Endodermal cell (in vitro differentiated cells): ENCODE measurements around the gene SURF6. TPM values are rescaled to one million over a fixed set of nuclear protein-coding genes. Genes with fewer than 3 reads are reported as not detected.

Experiments used
- DNase-seq: peaks from one replicate; pipeline ENCODE4 v3.0.0-alpha.2; 2017
- H3K27ac ChIP-seq: 2 replicates; pipeline ENCODE4 v1.5.1; 2013; ENCODE audit warnings: mild to moderate bottlenecking, low read depth, low read length, moderate library complexity
- H3K27me3 ChIP-seq: 2 replicates; pipeline ENCODE4 v1.6.1; 2013; ENCODE audit warnings: mild to moderate bottlenecking, low read length, moderate library complexity; ENCODE audit not compliant: insufficient read depth, control insufficient read depth, poor library complexity, severe bottlenecking
- H3K36me3 ChIP-seq: 2 replicates; pipeline ENCODE4 v1.7.0; 2013; ENCODE audit warnings: mild to moderate bottlenecking, low read length, moderate library complexity; ENCODE audit not compliant: control insufficient read depth, insufficient read depth
- H3K4me1 ChIP-seq: one replicate; pipeline ENCODE4 v1.7.0; 2013; ENCODE audit warnings: low read length; ENCODE audit not compliant: control insufficient read depth, insufficient read depth
- H3K4me3 ChIP-seq: 2 replicates; pipeline ENCODE4 v1.5.1; 2013; ENCODE audit warnings: mild to moderate bottlenecking, low read length, moderate library complexity
- H3K9ac ChIP-seq: 2 replicates; pipeline ENCODE4 v1.6.1; 2013; ENCODE audit warnings: mild to moderate bottlenecking, low read length, moderate library complexity; ENCODE audit not compliant: poor library complexity, severe bottlenecking; ENCODE audit errors: extremely low read depth
- H3K9me3 ChIP-seq: 2 replicates; pipeline ENCODE4 v1.6.1; 2013; ENCODE audit warnings: mild to moderate bottlenecking, low read length, moderate library complexity; ENCODE audit not compliant: control insufficient read depth
- H3K27ac Mint-ChIP-seq: 2 replicates; pipeline ENCODE4 v1.8.0; 2020; ENCODE audit warnings: mixed read lengths
- H3K27me3 Mint-ChIP-seq: 2 replicates; pipeline ENCODE4 v1.8.0; 2021; ENCODE audit warnings: mild to moderate bottlenecking, mixed read lengths; ENCODE audit not compliant: insufficient read depth
- H3K36me3 Mint-ChIP-seq: 2 replicates; pipeline ENCODE4 v1.8.0; 2020; ENCODE audit warnings: low read depth, mixed read lengths
- H3K4me1 Mint-ChIP-seq: 2 replicates; pipeline ENCODE4 v1.8.0; 2020; ENCODE audit warnings: mixed read lengths
- H3K4me3 Mint-ChIP-seq: 2 replicates; pipeline ENCODE4 v1.8.0; 2020; ENCODE audit warnings: mild to moderate bottlenecking, moderate library complexity, mixed read lengths
- H3K9me3 Mint-ChIP-seq: 2 replicates; pipeline ENCODE4 v1.8.0; 2020; ENCODE audit warnings: mild to moderate bottlenecking, mixed read lengths
- WGBS, 2 experiments: methylation state at CpG; one replicate each; pipeline versions ENCODE4 v1.1.5 to v1.1.7; 2013; ENCODE audit warnings: missing lambda C conversion rate in 2 of 2, mixed read lengths in 1 of 2; ENCODE audit not compliant: insufficient coverage in 1 of 2, insufficient read length in 1 of 2; 5-methylcytosine and 5-hydroxymethylcytosine counted together
- total RNA-seq, 2 donors: library from RNA; stranded (reverse); fragmentation: NEBNext Ultra II Directional in 1 of 2; extraction: Animal tissue kit (Norgen Biotek cat#: 25700) in 1 of 2; gene quantifications; 2 replicates in 1 of 2; 3 replicates in 1 of 2; pipeline ENCODE4 v1.2.1, GENCODE V29; 2021
- TF ChIP-seq, protein P1 (sequence below): fragments of 200-600 bp; sonication (generic); conservative IDR thresholded peaks from 2 replicates; pipeline ENCODE4 v1.5.0; 2021; ENCODE audit warnings: antibody characterized with exemption, mild to moderate bottlenecking

The SURF6 gene
- total RNA-seq, 2 donors from 2014 or later, result 22.9 to 27.5 TPM

DNA sequence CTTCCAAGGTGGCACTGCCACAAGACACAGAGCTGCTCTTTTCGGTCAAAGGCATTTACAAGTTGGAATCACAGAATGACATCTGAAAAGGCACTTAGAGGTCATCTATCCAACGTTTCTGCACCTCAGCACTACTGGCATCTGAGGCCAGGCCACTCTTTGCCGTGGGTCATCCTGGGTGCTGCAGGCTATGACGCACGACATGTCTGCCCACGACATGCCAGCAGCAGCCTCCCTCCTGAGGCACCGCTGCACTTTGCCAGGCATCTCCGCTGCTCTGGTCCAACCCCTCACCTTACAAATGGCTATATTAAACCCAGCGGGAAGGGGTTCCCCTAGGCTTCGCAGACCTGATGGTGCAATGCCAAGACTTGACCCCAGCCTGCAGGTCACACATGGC is 31.8 kb upstream of the SURF6 start:
- TF ChIP-seq, protein P1, sequence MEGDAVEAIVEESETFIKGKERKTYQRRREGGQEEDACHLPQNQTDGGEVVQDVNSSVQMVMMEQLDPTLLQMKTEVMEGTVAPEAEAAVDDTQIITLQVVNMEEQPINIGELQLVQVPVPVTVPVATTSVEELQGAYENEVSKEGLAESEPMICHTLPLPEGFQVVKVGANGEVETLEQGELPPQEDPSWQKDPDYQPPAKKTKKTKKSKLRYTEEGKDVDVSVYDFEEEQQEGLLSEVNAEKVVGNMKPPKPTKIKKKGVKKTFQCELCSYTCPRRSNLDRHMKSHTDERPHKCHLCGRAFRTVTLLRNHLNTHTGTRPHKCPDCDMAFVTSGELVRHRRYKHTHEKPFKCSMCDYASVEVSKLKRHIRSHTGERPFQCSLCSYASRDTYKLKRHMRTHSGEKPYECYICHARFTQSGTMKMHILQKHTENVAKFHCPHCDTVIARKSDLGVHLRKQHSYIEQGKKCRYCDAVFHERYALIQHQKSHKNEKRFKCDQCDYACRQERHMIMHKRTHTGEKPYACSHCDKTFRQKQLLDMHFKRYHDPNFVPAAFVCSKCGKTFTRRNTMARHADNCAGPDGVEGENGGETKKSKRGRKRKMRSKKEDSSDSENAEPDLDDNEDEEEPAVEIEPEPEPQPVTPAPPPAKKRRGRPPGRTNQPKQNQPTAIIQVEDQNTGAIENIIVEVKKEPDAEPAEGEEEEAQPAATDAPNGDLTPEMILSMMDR, result no peak
- Histone ChIP-seq H3K4me1 (peaks cover 14% of the 10 kb centered on the region), H3K27ac (no peak overlapping the region), H3K4me3 (no peak overlapping the region), H3K36me3 (peaks cover 88% of the 10 kb centered on the region), H3K9me3 (no peaks in the 10 kb centered on the region), H3K27me3 (no peaks in the 10 kb centered on the region), H3K9ac (no peak overlapping the region)
- Mint-ChIP-seq H3K9me3 (no peaks in the 10 kb centered on the region), H3K36me3 (peaks cover 68% of the 10 kb centered on the region), H3K27ac (no peak overlapping the region), H3K4me3 (no peak overlapping the region), H3K27me3 (no peaks in the 10 kb centered on the region), H3K4me1 (peaks cover 35% of the 10 kb centered on the region)
- no peak for DNase-seq
- 97 to 100% methylated on average over 7 to 10 of the region's 10 CpGs for WGBS, 2 experiments

DNA sequence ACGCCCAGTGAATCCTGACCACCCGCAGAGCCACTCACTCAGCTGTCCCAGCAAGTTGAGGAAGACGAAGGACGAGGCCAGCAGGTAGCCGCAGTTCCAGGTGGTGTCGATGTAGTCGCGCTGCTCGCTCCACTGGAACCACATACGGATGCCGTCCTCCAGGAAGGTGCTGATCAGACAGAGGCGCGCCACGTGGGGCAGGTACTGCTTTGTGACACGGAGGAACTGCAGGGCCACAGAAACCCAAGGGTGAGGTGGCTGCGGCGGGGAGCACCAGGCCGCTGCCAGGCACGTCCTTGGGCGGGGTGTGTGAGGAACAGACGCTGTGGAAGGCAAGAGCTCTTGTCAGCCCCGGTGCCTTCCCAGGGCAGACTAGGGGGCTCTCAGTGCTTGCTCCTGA is 31.2 kb upstream of the SURF6 start:
- no peaks in the 10 kb centered on the region for H3K27me3 Mint-ChIP-seq
- H3K4me1 ChIP-seq, result peaks cover 12% of the 10 kb centered on the region
- H3K27ac ChIP-seq, result no peak overlapping the region
- no peak for DNase-seq
- H3K36me3 Mint-ChIP-seq, result peaks cover 69% of the 10 kb centered on the region
- H3K36me3 ChIP-seq, result peaks cover 88% of the 10 kb centered on the region
- TF ChIP-seq, protein P1, result no peak
- no peak overlapping the region for H3K27ac Mint-ChIP-seq
- no peak overlapping the region for H3K4me3 ChIP-seq
- H3K9me3 Mint-ChIP-seq, result no peaks in the 10 kb centered on the region
- no peaks in the 10 kb centered on the region for H3K27me3 ChIP-seq
- WGBS, 2 experiments, result 97 to 99% methylated on average over 15 to 22 of the region's 22 CpGs
- H3K4me3 Mint-ChIP-seq, result no peak overlapping the region
- H3K4me1 Mint-ChIP-seq, result peaks cover 31% of the 10 kb centered on the region
- H3K9ac ChIP-seq, result no peak overlapping the region
- no peaks in the 10 kb centered on the region for H3K9me3 ChIP-seq

DNA sequence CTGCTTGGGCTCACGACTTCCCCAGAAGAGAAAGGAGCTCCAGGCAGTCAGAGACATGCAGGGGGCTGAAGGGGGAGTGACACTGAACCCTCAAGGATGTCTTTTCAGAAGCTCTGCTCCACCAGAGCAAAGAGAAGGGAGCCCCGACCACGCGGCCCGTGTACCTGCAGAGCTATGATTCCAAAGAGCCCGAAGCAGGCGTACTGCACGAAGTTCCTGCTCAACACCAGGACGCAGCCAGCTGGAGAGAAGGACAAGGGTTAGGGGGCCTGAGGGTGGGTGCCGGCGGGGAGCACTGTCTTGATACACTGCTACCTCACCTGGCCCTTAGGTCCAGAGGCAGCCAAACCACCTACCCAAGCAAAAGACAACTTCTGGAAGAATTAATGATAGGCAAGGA is 30.4 kb upstream of the SURF6 start:
- H3K27ac ChIP-seq, result no peak overlapping the region
- H3K9ac ChIP-seq, result no peak overlapping the region
- H3K4me3 ChIP-seq, result no peak overlapping the region
- H3K4me1 ChIP-seq, result peaks cover 8% of the 10 kb centered on the region
- peaks cover 77% of the 10 kb centered on the region for H3K36me3 Mint-ChIP-seq
- peaks cover 89% of the 10 kb centered on the region for H3K36me3 ChIP-seq
- no peak overlapping the region for H3K27ac Mint-ChIP-seq
- DNase-seq, result no peak
- H3K9me3 ChIP-seq, result no peaks in the 10 kb centered on the region
- peaks cover 25% of the 10 kb centered on the region for H3K4me1 Mint-ChIP-seq
- no peak overlapping the region for H3K4me3 Mint-ChIP-seq
- no peaks in the 10 kb centered on the region for H3K27me3 Mint-ChIP-seq
- H3K27me3 ChIP-seq, result no peaks in the 10 kb centered on the region
- TF ChIP-seq, protein P1, result no peak
- WGBS, 2 experiments, result 95 to 96% methylated on average over 8 to 11 of the region's 11 CpGs
- no peaks in the 10 kb centered on the region for H3K9me3 Mint-ChIP-seq
